Medulla oblongata (tissue), 1 donor: Measurements from ENCODE around the gene TAS2R40.
"Not testable (repeated sequence)": the region's sequence is repeated elsewhere in the genome, so short reads cannot be mapped to it uniquely, and the experiment has no call there.

Experiments used
- DNase-seq: peaks from one replicate; pipeline ENCODE4 v3.0.0-alpha.2; 2015; ENCODE audit errors: extremely low spot score

TAS2R40 gene

GRCh38 chr7:143221737-143222136 lies at the start of gene TAS2R40:
Gene TAS2R40 (plus strand): TSS chr7:143222037. CDS start chr7:143222079, 42 bp downstream.
- no peak for DNase-seq

DNA sequence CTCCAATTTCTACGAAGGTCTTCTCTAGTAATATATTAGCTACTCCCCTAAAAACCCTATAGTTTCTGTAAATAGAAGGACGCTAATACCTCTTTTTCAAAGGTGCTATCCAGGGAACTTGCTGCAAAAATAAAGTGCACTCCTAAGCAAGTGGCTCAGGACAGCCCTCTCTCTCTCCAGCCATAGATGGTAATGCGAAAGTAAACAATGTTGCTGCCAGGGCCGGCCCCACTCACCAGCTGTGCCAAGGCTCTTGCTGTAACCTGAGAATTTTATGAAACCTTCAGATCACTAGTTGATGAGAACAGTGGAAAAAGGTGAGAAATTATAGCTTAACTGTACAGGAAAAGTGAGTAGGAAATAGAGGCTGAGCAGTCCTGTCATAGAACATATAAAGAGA lies 49.5 kb upstream of the TAS2R40 start:
- DNase-seq: no peak

- DNase-seq: no peak
Measured at GRCh38 chr7:143176128-143176527, 45.7 kb upstream of the TAS2R40 start.

DNA sequence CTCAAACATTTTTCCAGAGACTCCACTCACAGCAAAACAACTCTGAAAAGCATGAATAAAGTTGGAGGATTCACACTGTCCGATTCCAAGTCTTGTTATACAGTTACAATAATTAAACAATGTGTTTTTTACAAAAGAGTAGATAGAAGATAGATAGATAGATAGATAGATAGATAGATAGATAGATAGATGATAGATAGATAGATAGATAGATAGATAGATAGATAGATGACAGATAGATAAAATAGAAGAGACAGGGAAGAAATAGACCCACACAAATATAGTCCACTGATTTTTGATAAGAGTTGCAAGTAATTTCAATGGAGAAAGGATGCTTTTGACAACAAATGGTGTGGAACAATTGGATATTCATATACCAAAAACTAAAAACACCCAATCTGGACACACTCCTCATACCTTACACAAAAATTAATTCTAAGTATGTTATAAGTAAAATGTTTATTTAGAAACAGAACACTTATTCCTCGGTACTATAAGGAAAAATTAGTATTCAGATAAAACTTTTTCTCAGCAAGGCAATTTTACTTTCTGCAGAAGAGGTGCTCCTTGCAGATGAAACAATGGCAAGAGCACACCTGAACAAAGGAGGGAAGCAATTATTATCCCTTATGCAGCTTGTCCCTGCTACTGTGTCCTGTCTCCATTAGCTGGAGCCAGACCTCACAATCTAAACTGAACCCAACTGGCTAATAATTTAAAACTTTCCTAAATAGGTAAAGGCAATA lies 44.3 kb upstream of the TAS2R40 start:
- DNase-seq: no peak

- not testable (repeated sequence) for DNase-seq
Measured at GRCh38 chr7:143180771-143181170, 41.1 kb upstream of the TAS2R40 start.

- no peak for DNase-seq
Measured at GRCh38 chr7:143181349-143181748, 40.5 kb upstream of the TAS2R40 start.

DNA sequence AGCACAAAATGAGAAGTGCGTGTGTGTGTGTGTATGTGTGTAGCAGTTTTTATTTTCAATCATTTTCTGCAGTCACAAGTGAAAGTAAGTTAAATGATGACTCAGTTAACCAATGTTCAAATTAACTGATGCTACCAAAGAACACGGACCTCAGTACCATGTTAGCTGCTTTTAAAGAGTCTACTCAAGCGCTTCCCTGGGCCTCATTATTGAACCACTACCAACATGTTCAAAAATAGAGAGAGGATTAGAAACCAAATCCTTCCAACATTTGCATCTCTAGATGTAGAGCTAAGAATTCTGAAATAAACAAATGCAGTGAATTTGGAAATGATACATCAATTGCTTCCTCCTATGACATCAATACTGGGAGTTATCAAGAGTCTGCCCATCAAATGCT lies 38.8 kb upstream of the TAS2R40 start, which contains the start of gene TAS2R39:
TAS2R39 (plus strand) TSS at position 396 of the 400 bp plus-strand sequence; CDS start at position 396, 0 bp downstream.
- DNase-seq: no peak

- DNase-seq: no peak
Measured at GRCh38 chr7:143185551-143185950, 36.3 kb upstream of the TAS2R40 start.

GRCh38 chr7:143188994-143189393 lies 32.8 kb upstream of the TAS2R40 start:
- no peak for DNase-seq

DNA sequence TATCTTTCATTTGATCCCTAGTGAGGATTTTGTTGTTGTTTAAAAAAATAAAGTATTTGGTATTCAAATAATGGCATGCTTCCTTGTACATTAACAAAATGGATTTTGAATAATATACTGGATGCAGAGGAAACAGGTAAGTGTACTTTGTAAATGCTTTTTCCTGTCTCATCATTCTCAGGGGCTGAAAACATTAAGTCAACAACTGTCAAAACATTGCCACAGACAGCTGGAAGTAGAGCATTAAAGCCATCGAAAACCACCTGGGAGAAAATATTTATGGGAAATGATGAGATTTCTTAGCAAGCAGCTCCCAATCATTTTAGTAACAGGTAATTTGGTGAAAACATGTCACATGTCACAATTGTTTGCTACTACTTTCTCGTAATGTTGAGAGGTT lies 28.0 kb upstream of the TAS2R40 start:
- no peak for DNase-seq

GRCh38 chr7:143199040-143199439 lies 22.8 kb upstream of the TAS2R40 start:
- DNase-seq: no peak

DNA sequence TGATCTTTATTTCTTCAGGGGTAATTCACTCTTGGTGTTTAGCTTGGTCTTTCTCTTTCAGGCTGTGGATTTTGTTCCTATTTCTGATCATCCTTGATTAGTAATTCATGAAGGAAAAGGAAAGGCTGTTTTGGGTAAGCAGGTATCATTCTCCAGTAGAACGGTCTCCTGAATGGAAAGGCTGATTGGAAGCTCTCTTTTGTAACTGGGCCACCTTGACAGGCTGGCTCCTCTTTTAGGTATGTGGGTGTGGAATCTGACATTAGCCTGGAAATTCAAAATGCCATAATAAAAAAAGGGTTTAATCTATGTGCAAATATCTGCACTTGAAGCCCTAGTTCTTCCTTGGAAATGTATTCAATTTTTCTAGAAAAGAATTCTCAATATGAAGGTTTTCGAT lies 19.7 kb upstream of the TAS2R40 start:
- DNase-seq: no peak

DNA sequence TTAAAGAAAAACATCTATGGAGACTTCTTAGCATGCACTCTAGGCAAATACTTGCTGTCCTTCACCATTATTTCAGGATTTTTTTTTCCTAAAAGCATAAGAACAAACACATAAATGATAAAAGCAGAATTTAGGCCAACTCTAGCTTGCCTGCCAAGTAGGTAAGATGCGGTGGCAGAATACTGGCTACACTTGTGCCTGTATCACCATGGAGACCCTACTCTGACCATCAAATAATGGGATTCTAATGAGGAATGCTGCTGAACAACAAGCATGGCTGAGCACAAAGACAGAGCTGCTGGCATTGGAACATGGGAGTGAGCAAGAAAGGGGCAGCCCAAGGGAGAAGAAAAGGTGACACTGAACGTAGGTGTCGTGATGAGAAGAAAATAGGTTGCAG lies 18.5 kb upstream of the TAS2R40 start:
- no peak for DNase-seq

DNA sequence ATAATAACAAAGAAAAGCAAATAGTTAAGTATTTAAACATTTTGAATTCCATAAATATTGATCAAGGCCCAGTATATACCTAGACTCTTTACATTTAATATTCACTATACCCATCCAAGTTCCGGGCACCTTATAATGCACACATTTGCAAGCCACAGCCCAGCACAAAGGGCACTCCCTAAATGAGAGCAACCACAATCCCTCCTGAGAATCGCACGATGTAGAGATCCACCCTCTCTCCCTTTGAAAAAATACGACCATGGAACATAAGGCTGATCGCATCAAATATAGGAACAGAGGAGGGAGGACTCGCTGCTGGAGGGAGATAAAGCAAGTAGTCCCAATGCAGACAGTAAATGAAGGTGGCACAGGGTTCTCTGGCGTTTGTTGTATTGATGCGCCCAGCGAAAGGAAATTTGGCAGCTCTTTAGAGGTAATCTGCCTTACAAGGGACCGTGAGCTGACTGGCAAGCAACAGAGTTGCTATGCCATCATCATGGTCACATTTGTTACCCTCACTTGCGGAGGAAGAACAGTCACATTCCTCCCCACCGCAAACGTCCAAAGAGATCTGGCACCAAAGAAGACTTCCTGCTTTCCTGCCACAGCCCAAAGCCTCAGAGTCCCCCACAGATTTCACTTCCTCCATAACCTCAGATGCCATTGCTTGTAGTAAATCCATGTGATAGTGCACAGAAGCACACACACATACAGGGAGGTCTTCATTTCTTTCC lies 16.1 kb upstream of the TAS2R40 start:
- peak; percentile 87 for DNase-seq

GRCh38 chr7:143210541-143210940 lies 11.3 kb upstream of the TAS2R40 start:
- no peak for DNase-seq

DNA sequence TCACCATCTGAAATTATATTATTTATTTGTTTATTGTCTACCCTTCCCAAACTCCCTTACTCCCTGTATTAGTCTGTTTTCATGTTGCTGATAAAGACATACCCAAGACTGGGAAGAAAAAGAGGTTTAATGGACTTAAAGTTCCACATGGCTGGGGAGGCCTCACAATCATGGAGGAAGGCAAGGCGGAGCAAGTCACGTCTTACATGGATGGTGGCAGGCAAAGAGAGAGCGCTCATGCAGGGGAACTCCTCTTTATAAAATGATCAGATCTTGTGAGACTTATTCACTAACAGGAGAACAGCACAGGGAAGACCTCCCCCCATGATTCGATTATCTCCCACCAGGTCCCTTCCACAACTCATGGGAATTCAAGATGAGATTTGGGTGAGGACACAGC lies 8.4 kb upstream of the TAS2R40 start:
- not testable (repeated sequence) for DNase-seq

GRCh38 chr7:143214789-143215679 lies 6.8 kb upstream of the TAS2R40 start:
- DNase-seq: peak; percentile 95

- DNase-seq: no peak
Measured at GRCh38 chr7:143216151-143216550, 5.7 kb upstream of the TAS2R40 start.

GRCh38 chr7:143216686-143217085 lies 5.2 kb upstream of the TAS2R40 start:
- no peak for DNase-seq

DNA sequence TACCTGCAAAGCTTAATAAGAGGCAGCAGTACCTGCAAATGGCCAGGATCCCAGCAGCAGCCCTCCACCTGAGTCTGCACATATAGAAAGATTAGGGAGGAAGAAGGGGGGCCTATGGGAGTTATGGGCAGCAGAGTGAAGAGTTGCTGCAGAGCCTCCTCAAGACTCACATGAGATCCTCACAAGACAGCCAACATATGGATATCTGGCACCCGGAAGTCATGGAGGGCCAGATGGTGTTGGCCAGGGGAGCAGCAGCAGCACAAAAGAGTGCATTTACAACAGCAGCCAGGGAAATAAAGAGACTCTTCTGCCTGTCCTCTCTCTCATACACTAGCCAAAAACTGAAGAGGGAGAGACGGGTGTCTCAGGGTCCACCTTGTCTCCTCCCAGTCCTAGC lies 4.0 kb upstream of the TAS2R40 start:
- no peak for DNase-seq

DNA sequence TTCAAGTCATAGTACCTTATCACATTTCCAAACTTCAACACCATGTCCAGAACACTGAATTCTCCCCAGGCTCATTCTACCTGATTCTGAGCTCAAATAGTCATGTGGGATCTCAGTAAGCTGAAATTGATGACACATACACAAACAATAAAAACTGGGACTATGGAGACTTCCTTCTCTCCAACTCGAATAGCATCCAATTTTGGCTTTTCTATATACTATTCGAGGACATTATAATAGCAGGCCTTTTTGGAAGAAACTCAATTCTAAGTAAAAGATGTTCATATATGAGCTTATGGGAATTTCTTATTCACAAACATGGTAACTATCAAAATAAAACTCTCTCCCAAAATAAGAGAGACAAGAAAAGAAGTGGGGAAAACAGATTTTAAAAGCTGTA lies 551 bp upstream of the TAS2R40 start:
- DNase-seq: no peak

- DNase-seq: peak; percentile 44
Measured at GRCh38 chr7:143222782-143223181, 945 bp downstream of the TAS2R40 start.
